ENCODE measurements around the gene PIK3R5. TPM values are rescaled to one million over a fixed set of nuclear protein-coding genes. Genes with fewer than 3 reads are reported as not detected.
A peak's percentile ranks its signal among the peaks of the same experiment; 100 is the strongest.

The PIK3R5 gene, protein sequence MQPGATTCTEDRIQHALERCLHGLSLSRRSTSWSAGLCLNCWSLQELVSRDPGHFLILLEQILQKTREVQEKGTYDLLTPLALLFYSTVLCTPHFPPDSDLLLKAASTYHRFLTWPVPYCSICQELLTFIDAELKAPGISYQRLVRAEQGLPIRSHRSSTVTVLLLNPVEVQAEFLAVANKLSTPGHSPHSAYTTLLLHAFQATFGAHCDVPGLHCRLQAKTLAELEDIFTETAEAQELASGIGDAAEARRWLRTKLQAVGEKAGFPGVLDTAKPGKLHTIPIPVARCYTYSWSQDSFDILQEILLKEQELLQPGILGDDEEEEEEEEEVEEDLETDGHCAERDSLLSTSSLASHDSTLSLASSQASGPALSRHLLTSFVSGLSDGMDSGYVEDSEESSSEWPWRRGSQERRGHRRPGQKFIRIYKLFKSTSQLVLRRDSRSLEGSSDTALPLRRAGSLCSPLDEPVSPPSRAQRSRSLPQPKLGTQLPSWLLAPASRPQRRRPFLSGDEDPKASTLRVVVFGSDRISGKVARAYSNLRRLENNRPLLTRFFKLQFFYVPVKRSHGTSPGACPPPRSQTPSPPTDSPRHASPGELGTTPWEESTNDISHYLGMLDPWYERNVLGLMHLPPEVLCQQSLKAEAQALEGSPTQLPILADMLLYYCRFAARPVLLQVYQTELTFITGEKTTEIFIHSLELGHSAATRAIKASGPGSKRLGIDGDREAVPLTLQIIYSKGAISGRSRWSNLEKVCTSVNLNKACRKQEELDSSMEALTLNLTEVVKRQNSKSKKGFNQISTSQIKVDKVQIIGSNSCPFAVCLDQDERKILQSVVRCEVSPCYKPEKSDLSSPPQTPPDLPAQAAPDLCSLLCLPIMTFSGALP
- total RNA-seq (1 to 10 TPM in 5 of 6 donors, under 1 TPM in 1; 0.69 to 6.8 (median 1.7) TPM), polyA plus RNA-seq (1 to 10 TPM in 1 of 2 donors, under 1 TPM in 1; 0.70 to 2.2 TPM)

DNA sequence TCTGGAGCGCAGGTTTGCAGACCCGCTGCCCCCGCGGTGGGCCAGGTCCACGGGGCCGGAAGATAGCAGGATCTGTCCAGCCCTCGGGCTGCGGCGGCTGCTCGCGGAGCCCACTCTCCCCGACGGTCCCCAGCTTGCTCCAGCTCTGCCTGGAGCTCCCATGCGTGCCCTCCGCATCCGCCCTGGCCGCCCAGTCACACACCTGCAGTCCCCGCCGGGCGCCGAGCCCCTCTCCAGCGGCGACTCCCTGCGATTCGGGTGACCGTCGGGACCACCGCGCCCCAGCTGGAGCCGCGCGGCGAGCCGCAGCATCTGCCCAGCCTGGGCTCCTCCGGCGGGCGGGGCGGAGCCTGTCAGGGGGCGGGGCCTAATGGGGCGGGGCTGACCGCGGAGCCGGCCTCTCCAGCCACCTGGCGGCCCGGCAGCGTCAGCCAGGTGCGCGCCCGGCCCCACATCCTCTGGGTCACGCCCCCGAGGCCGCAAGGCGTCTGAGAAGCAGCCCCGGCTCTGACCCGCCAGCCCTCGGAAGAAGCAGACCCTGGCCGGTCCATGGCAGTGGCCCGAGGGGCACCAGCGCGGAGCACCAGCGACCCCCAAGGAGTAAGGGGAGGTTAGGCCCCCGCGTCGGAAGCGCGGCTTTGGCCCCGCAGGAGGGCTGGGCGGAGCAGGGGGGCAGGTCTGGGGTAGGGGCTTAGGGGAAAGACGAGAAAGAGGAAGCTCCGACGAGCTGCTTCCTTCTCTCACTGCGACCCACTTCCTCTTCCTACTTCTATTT lies at the start of gene PIK3R5:
Gene PIK3R5 (minus strand): TSS at position 314 of the 775 bp plus-strand sequence. CDS start 54,213 bp downstream, outside the sequence.
- Histone ChIP-seq H3K27me3 (peaks cover 0 to 3% (median 0%) of the 10 kb centered on the region in 4 donors), H3K36me3 (no peaks in the 10 kb centered on the region), H3K9me3 (no peaks in the 10 kb centered on the region), H3K4me3 (peak within 1 kb of the TSS; percentile 12 to 55 (median 36)), H3K4me1 (no peaks in the 10 kb centered on the region), H3K27ac (peak within 1 kb of the TSS in 2 of 4 donors; percentile 67 to 69)
- intact Hi-C loops (cut with DNase I): no loop called here
- FAIRE-seq (no peak), DNase-seq (peak; percentile 56 to 87 (median 74)), ATAC-seq (peak; percentile 94 to 97 (median 96))
- WGBS, 2 donors: 3 to 4% methylated on average over 56 to 72 of the region's 72 CpGs
- TF ChIP-seq, protein P1, sequence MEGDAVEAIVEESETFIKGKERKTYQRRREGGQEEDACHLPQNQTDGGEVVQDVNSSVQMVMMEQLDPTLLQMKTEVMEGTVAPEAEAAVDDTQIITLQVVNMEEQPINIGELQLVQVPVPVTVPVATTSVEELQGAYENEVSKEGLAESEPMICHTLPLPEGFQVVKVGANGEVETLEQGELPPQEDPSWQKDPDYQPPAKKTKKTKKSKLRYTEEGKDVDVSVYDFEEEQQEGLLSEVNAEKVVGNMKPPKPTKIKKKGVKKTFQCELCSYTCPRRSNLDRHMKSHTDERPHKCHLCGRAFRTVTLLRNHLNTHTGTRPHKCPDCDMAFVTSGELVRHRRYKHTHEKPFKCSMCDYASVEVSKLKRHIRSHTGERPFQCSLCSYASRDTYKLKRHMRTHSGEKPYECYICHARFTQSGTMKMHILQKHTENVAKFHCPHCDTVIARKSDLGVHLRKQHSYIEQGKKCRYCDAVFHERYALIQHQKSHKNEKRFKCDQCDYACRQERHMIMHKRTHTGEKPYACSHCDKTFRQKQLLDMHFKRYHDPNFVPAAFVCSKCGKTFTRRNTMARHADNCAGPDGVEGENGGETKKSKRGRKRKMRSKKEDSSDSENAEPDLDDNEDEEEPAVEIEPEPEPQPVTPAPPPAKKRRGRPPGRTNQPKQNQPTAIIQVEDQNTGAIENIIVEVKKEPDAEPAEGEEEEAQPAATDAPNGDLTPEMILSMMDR (IDR thresholded peaks at IDR 0.05): no peak

DNA sequence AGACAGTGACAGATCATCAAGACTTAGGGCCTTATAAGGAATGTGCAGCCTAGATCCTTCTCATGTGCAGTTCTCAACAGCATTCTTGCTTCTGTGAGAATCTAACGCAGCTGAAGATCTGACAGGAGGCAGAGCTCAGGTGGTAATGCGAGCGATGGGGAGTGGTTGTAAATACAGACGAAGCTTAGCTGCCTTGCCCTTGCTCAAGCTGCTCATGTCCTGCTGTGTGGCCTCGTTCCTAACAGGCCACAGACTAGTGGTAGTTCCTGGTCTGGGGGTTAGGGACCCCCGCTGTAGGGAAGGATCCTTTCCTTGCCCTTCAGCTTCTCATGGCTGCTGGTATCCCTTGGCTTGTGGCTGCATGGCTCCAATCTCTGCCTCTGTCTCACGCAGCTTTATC lies 45.5 kb upstream of the PIK3R5 start:
- Histone ChIP-seq H3K36me3 (no peaks in the 10 kb centered on the region), H3K27me3 (no peaks in the 10 kb centered on the region), H3K4me1 (no peaks in the 10 kb centered on the region), H3K9me3 (no peaks in the 10 kb centered on the region), H3K27ac (no peak overlapping the region), H3K4me3 (no peak overlapping the region)
- TF ChIP-seq, protein P1 (IDR thresholded peaks at IDR 0.05): no peak
- no peak for DNase-seq
- WGBS, 2 donors: 85 to 90% methylated on average over 7 of the region's 7 CpGs
- ATAC-seq: no peak
- intact Hi-C loops (cut with DNase I): no loop called here
- FAIRE-seq: no peak

DNA sequence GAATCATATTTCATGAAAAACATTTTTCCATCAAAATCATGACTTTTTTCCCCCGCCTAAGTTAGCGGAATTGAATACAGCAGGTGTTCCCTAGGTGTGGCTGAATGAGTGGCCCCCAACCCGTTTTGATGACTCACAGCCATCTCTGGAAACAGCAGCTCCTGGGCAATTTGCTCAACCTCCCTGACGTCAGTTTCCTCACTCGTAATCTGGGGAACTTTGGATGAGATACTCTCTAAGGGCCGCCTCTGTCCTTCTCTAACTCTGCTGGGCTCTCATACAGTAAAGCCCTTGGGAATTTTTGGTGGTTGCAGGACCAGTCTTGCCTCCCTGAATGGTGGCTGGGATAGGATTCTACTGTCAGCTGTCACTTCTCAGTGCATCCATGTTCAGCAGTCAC lies 44.2 kb upstream of the PIK3R5 start:
- Histone ChIP-seq H3K4me1 (no peaks in the 10 kb centered on the region), H3K4me3 (no peak overlapping the region), H3K36me3 (no peaks in the 10 kb centered on the region), H3K9me3 (no peaks in the 10 kb centered on the region), H3K27ac (no peak overlapping the region), H3K27me3 (peaks cover 0 to 3% (median 0%) of the 10 kb centered on the region in 4 donors)
- intact Hi-C loops (cut with DNase I): no loop called here
- FAIRE-seq: no peak
- ATAC-seq: no peak
- 68 to 69% methylated on average over 6 of the region's 6 CpGs for WGBS, 2 donors
- TF ChIP-seq, protein P1 (IDR thresholded peaks at IDR 0.05): no peak
- DNase-seq: no peak

DNA sequence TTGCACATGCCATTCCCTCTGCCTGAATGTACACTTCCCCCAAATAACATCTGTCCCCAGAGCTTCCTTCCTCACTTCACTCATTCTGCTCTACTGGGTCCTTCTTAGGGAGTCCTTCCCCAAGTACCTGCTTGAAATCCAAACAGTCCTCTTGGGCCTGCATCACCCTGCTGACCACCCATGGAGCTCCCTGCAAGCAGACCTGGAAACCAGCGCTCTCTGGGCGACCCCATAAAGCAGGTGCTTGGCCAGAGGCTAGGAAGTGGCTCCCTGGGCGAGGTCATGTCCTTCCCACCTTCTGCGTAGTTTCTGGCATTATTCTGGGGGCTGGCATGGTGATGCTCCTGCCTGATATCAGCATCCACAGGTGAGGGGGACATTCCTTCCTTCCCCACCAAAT lies 43.6 kb upstream of the PIK3R5 start:
- TF ChIP-seq, protein P1 (IDR thresholded peaks at IDR 0.05): no peak
- intact Hi-C loops (cut with DNase I): no loop called here
- ATAC-seq: no peak

More for the DNA sequence above, 43.6 kb upstream of the PIK3R5 start:
- DNase-seq (no peak), FAIRE-seq (no peak)
- Histone ChIP-seq H3K27me3 (peaks cover 0 to 8% (median under 1%) of the 10 kb centered on the region in 4 donors), H3K4me1 (peaks cover 0 to under 1% (median 0%) of the 10 kb centered on the region in 3 donors), H3K9me3 (no peaks in the 10 kb centered on the region), H3K4me3 (no peak overlapping the region), H3K36me3 (no peaks in the 10 kb centered on the region), H3K27ac (no peak overlapping the region)
- WGBS, 2 donors: 78 to 91% methylated on average over 4 of the region's 4 CpGs

All from pancreas (tissue), 10 donors.